ENCODE data around the gene DPYSL4.

GRCh38 chr10:132163826-132164515 is 22.8 kb upstream of the DPYSL4 start:
- no peak for TF ChIP-seq POLR2A (IDR thresholded peaks at IDR 0.05; ENCODE audit: insufficient read depth in 1 of 2, low read depth in 2 of 2, low read length in 2 of 2)
- no peak for TF ChIP-seq YY1 (IDR thresholded peaks at IDR 0.05; ENCODE audit: insufficient read depth, insufficient replicate concordance, low read depth, low read length)
- no peak for TF ChIP-seq GABPB1 (CRISPR knock-in tag; IDR thresholded peaks at IDR 0.05)
- TF ChIP-seq ZNF749 (CRISPR knock-in tag; IDR thresholded peaks at IDR 0.05; ENCODE audit: borderline replicate concordance), result no peak
